IMR-90 (cell line): ENCODE results near the gene HPSE. TPM values are rescaled to one million over a fixed set of nuclear protein-coding genes. Genes with fewer than 3 reads are reported as not detected.
A peak's percentile ranks its signal among the peaks of the same experiment; 100 is the strongest.

Source experiments
- ATAC-seq: fragments of 200-7000 bp; cut with Tn5 transposase; 2 replicates; pipeline ENCODE4 v1.9.1; 2020; ENCODE audit warnings: low read depth, mild to moderate bottlenecking, moderate library complexity
- BruUV-seq: library from RNA; stranded (reverse); fragments of 400-500 nt; replicated peaks from 2 replicates; lab custom pipeline; 2021; lab: Mats Ljungman, UMichigan
- CTCF ChIA-PET: fragments of 300-600 bp; formaldehyde crosslinking; extraction: SDS; loops from one replicate; lab custom pipeline; 2021; ENCODE audit warnings: antibody characterized with exemption; lab: Yijun Ruan, JAX
- POLR2A ChIA-PET: fragments of 300-600 bp; sonication (Branson Sonifier 250); formaldehyde crosslinking; loops from one replicate; lab custom pipeline; 2022; ENCODE audit warnings: antibody characterized with exemption; ENCODE audit not compliant: unreplicated experiment; lab: Charles Lee
- DNase-seq: peaks from one replicate; pipeline ENCODE4 v3.0.0; 2013
- H2AFZ ChIP-seq: replicated peaks from 2 replicates; pipeline ENCODE3; 2013; ENCODE audit warnings: low read length, mild to moderate bottlenecking; ENCODE audit not compliant: poor library complexity
- H2AK5ac ChIP-seq: 2 replicates; pipeline ENCODE4 v1.6.1; 2013; ENCODE audit warnings: low read depth, low read length, inconsistent platforms
- H2AK9ac ChIP-seq: replicated peaks from 2 replicates; pipeline ENCODE3; 2013; ENCODE audit warnings: mild to moderate bottlenecking, low read depth, low read length, moderate library complexity; ENCODE audit not compliant: poor library complexity
- H2BK120ac ChIP-seq: 2 replicates; pipeline ENCODE4 v1.6.1; 2013; ENCODE audit warnings: low read depth, low read length, inconsistent platforms
- H2BK15ac ChIP-seq: 3 replicates; pipeline ENCODE4 v1.6.1; 2013; ENCODE audit warnings: low read depth, low read length, inconsistent platforms
- H2BK20ac ChIP-seq: 2 replicates; pipeline ENCODE4 v1.6.1; 2013; ENCODE audit warnings: low read depth, mild to moderate bottlenecking, inconsistent platforms, low read length, moderate library complexity
- H2BK5ac ChIP-seq: 2 replicates; pipeline ENCODE4 v1.6.1; 2013; ENCODE audit warnings: mild to moderate bottlenecking, low read depth, low read length, inconsistent platforms; ENCODE audit not compliant: poor library complexity, severe bottlenecking
- H3K14ac ChIP-seq: replicated peaks from 2 replicates; pipeline ENCODE4 v1.6.1; 2013; ENCODE audit warnings: low read depth, low read length, inconsistent platforms
- H3K18ac ChIP-seq: 2 replicates; pipeline ENCODE4 v1.6.1; 2013; ENCODE audit warnings: low read depth, low read length, control low read depth
- H3K23ac ChIP-seq: 2 replicates; pipeline ENCODE4 v1.6.1; 2013; ENCODE audit warnings: low read depth, low read length, inconsistent platforms
- H3K27ac ChIP-seq: 2 replicates; pipeline ENCODE4 v1.5.1; 2013; ENCODE audit warnings: mild to moderate bottlenecking, control low read depth, low read length; ENCODE audit not compliant: insufficient read depth
- H3K27me3 ChIP-seq: 2 replicates; pipeline ENCODE4 v1.6.1; 2013; ENCODE audit warnings: low read length; ENCODE audit not compliant: control insufficient read depth, insufficient read depth
- H3K36me3 ChIP-seq: 2 replicates; pipeline ENCODE4 v1.6.1; 2013; ENCODE audit warnings: low read length, mixed read lengths; ENCODE audit not compliant: control insufficient read depth, insufficient read depth
- H3K4ac ChIP-seq: 2 replicates; pipeline ENCODE4 v1.6.1; 2013; ENCODE audit warnings: low read depth, low read length, inconsistent platforms
- H3K4me1 ChIP-seq: 2 replicates; pipeline ENCODE4 v1.6.1; 2013; ENCODE audit warnings: low read length, mixed read lengths; ENCODE audit not compliant: control insufficient read depth, insufficient read depth
- H3K4me2 ChIP-seq: 2 replicates; pipeline ENCODE4 v1.6.1; 2013; ENCODE audit warnings: low read depth, mild to moderate bottlenecking, control low read depth, low read length, moderate library complexity
- H3K4me3 ChIP-seq: 2 replicates; pipeline ENCODE4 v1.5.1; 2013; ENCODE audit warnings: low read depth, mild to moderate bottlenecking, control low read depth, low read length, moderate library complexity; ENCODE audit not compliant: insufficient read depth
- H3K56ac ChIP-seq: 2 replicates; pipeline ENCODE4 v1.6.1; 2013; ENCODE audit warnings: low read length, inconsistent platforms; ENCODE audit not compliant: insufficient read depth; ENCODE audit errors: extremely low read depth
- H3K79me1 ChIP-seq, 2 experiments: 2 replicates each; pipeline ENCODE4 v1.6.1; 2013; ENCODE audit warnings: low read length in 2 of 2, inconsistent platforms in 1 of 2, low read depth in 1 of 2
- H3K9ac ChIP-seq: 2 replicates; pipeline ENCODE4 v1.6.1; 2013; ENCODE audit warnings: low read depth, low read length, control low read depth
- H3K9me1 ChIP-seq: 2 replicates; pipeline ENCODE4 v1.6.1; 2013; ENCODE audit warnings: low read length, inconsistent platforms; ENCODE audit not compliant: insufficient read depth
- H3K9me3 ChIP-seq: 2 replicates; pipeline ENCODE4 v1.6.1; 2013; ENCODE audit warnings: low read length; ENCODE audit not compliant: control insufficient read depth, insufficient read depth
- H4K20me1 ChIP-seq: 2 replicates; pipeline ENCODE4 v1.6.1; 2013; ENCODE audit warnings: low read length, inconsistent platforms; ENCODE audit not compliant: insufficient read depth
- H4K5ac ChIP-seq: 2 replicates; pipeline ENCODE4 v1.6.1; 2013; ENCODE audit warnings: mild to moderate bottlenecking, low read depth, low read length, control low read depth
- H4K8ac ChIP-seq, 2 experiments: 2 replicates each; pipeline ENCODE4 v1.6.1; 2013; ENCODE audit warnings: low read depth in 2 of 2, low read length in 2 of 2, control low read depth in 1 of 2, inconsistent platforms in 1 of 2
- H4K91ac ChIP-seq: 2 replicates; pipeline ENCODE4 v1.6.1; 2013; ENCODE audit warnings: low read depth, low read length, inconsistent platforms; ENCODE audit not compliant: insufficient read depth
- CHD1 ChIP-seq: IDR thresholded peaks from 2 replicates; pipeline ENCODE4 v1.6.1; 2012; ENCODE audit warnings: low read depth, low read length, improper control_type of control experiment
- NFE2L2 ChIP-seq: fragments of 150-350 bp; IDR thresholded peaks from 2 replicates; pipeline ENCODE4 v1.6.1; 2016; ENCODE audit warnings: low read depth, mild to moderate bottlenecking, low read length
- RAD21 ChIP-seq: IDR thresholded peaks from 2 replicates; pipeline ENCODE4 v1.6.1; 2012; ENCODE audit warnings: low read length, improper control_type of control experiment
- RCOR1 ChIP-seq: IDR thresholded peaks from 2 replicates; pipeline ENCODE4 v1.6.1; 2012; ENCODE audit warnings: mild to moderate bottlenecking, low read length, improper control_type of control experiment; ENCODE audit not compliant: insufficient replicate concordance
- WGBS, 2 experiments: methylation state at CpG; one replicate each; pipeline versions ENCODE4 v1.1.5 to v1.1.7; 2013; ENCODE audit warnings: missing lambda C conversion rate in 2 of 2; ENCODE audit not compliant: insufficient read length in 1 of 2; ENCODE audit errors: extremely low coverage in 2 of 2; 5-methylcytosine and 5-hydroxymethylcytosine counted together
- dilution Hi-C: fragments of 300-500 bp; cut with HindIII; formaldehyde crosslinking; loops from one replicate; pipeline ENCODE4 v1.14.3; 2018; ENCODE audit warnings: low sequenced_read_pairs; ENCODE audit not compliant: unreplicated experiment
- in situ Hi-C: fragments of 300-500 bp; cut with MboI; formaldehyde crosslinking; loops from 3 replicates; pipeline ENCODE4 v1.14.3; 2019; ENCODE audit warnings: low sequenced_read_pairs, inconsistent platforms, mixed read lengths
- intact Hi-C: fragments of 100-400 bp; cut with micrococcal nuclease; formaldehyde crosslinking; loops from 2 replicates; pipeline ENCODE4 v1.10.0; 2022
- polyA plus RNA-seq, 3 experiments: library from polyadenylated mRNA; depleted of rRNA; stranded (reverse); fragments of >200 nt; gene quantifications; 2 replicates each; pipeline ENCODE4 v1.2.3, GENCODE V29; 2012; ENCODE audit warnings: low replicate concordance in 1 of 3
- total RNA-seq: library from RNA; depleted of rRNA; stranded (reverse); fragments of >200 nt; gene quantifications from 2 replicates; pipeline ENCODE4 v1.2.3, GENCODE V29; 2012

HPSE gene
- total and polyA plus RNA-seq, 2 of the 4 experiments (the other 2 are of a cell fraction) = under 0.01 to 0.09 TPM

DNA sequence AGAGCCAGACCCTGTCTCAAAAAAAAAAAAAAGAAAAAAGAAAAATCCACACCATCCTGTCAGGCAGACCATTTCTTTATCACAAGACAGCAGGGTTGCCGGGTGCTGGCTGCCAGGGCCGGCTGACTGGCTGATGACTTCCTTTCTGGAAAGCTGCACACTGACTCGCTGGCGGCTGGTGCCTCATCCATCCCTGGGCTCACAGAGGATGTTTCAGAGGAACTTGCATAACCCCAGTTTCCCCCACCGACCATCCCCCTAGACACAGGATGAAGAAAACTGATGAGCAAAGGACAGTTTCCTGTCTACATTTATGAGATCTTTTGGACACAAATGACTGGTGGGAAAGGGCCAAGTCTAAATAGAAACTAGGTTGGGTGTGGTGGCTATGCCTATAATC is 14.1 kb downstream of the HPSE start:
- BruUV-seq = no TSS peak
- Histone ChIP-seq H3K14ac (no peak overlapping the region), H3K9me1 (no peaks in the 10 kb centered on the region), H4K20me1 (no peaks in the 10 kb centered on the region), H3K4me1 (no peaks in the 10 kb centered on the region), H3K23ac (no peak overlapping the region), H3K4ac (no peak overlapping the region), H3K36me3 (no peaks in the 10 kb centered on the region), H4K91ac (no peak overlapping the region), H2AK9ac (no peak overlapping the region), H3K4me2 (no peak overlapping the region), H3K4me3 (no peak overlapping the region), H3K27me3 (peaks cover 4% of the 10 kb centered on the region), H3K56ac (no peak overlapping the region), H3K9me3 (no peaks in the 10 kb centered on the region), H4K5ac (no peak overlapping the region), H2BK5ac (no peak overlapping the region), H3K27ac (no peak overlapping the region), H2BK15ac (no peak overlapping the region), H4K8ac (no peak overlapping the region), H2BK20ac (no peak overlapping the region), H2BK120ac (no peak overlapping the region), H3K79me1 (no peaks in the 10 kb centered on the region), H2AK5ac (no peak overlapping the region), H3K9ac (no peak overlapping the region), H2AFZ (peak overlapping the region; percentile 65), H3K18ac (no peak overlapping the region)
- intact Hi-C loops = no loop called here
- DNase-seq (peak; percentile 45), ATAC-seq (peak; percentile 29; the same call in 1 of the 2 replicates)
- in situ Hi-C loops = no loop called here
- CTCF ChIA-PET = interaction anchor here (0.9 kb wide), 1 partner anchor 12 kb away, joined by 3 read pairs; no protein-coding TSS in a partner anchor
- TF ChIP-seq NFE2L2 (no peak), RCOR1 (no peak), CHD1 (no peak), RAD21 (no peak)
- POLR2A ChIA-PET = no interaction called here
- dilution Hi-C loops = no loop called here
- no CpG with 5 or more reads among the region's 5 CpGs for WGBS, 2 experiments
